PC-9 (cell line): Measurements from ENCODE around the gene NRM. TPM values are rescaled to one million over a fixed set of nuclear protein-coding genes. Genes with fewer than 3 reads are reported as not detected.

ENCODE experiments used
- BruUV-seq: library from RNA; stranded (reverse); fragments of 400-500 nt; replicated peaks from 2 replicates; lab custom pipeline; 2021; lab: Mats Ljungman, UMichigan
- CTCF ChIA-PET: fragments of 300-600 bp; sonication (Branson Sonifier 250); formaldehyde crosslinking; loops from one replicate; lab custom pipeline; 2022; ENCODE audit warnings: antibody characterized with exemption; lab: Charles Lee
- POLR2A ChIA-PET: fragments of 300-600 bp; sonication (Branson Sonifier 250); formaldehyde crosslinking; loops from one replicate; lab custom pipeline; 2022; ENCODE audit warnings: antibody characterized with exemption; ENCODE audit not compliant: unreplicated experiment; lab: Charles Lee
- DNase-seq, 2 experiments: peaks; one replicate each; pipeline versions ENCODE4 v3.0.0 to v3.0.0-alpha.2; 2015 to 2022; ENCODE audit warnings: mixed read lengths in 1 of 2
- H2AFZ ChIP-seq: fragments of 200-600 bp; sonication (generic); 2 replicates; pipeline ENCODE4 v1.8.1; 2017; ENCODE audit warnings: antibody characterized with exemption
- H3F3A ChIP-seq: fragments of 200-600 bp; sonication (generic); 2 replicates; pipeline ENCODE4 v1.8.1; 2017; ENCODE audit warnings: antibody characterized with exemption, mild to moderate bottlenecking, low read depth; ENCODE audit not compliant: insufficient read depth
- H3K27ac ChIP-seq: fragments of 200-600 bp; sonication (generic); 2 replicates; pipeline ENCODE4 v1.6.1; 2016; ENCODE audit warnings: mixed run types
- H3K27me3 ChIP-seq: fragments of 200-600 bp; sonication (generic); 2 replicates; pipeline ENCODE4 v1.6.1; 2016; ENCODE audit warnings: low read depth, mixed run types; ENCODE audit not compliant: insufficient read depth
- H3K36me3 ChIP-seq: fragments of 200-600 bp; sonication (generic); 2 replicates; pipeline ENCODE4 v1.6.1; 2016; ENCODE audit warnings: low read depth, mixed run types
- H3K4me1 ChIP-seq: fragments of 200-600 bp; sonication (generic); replicated peaks from 2 replicates; pipeline ENCODE4 v1.6.1; 2016; ENCODE audit warnings: mixed run types; ENCODE audit not compliant: insufficient read depth
- H3K4me2 ChIP-seq: fragments of 200-600 bp; sonication (generic); 2 replicates; pipeline ENCODE4 v1.6.1; 2017; ENCODE audit warnings: mixed run types
- H3K4me3 ChIP-seq: fragments of 200-600 bp; sonication (generic); 2 replicates; pipeline ENCODE4 v1.6.1; 2016; ENCODE audit warnings: mixed run types
- H3K79me2 ChIP-seq: fragments of 200-600 bp; sonication (generic); 2 replicates; pipeline ENCODE4 v1.6.1; 2017; ENCODE audit warnings: low read depth, mixed run types
- H3K9me2 ChIP-seq: fragments of 200-600 bp; sonication (generic); 2 replicates; pipeline ENCODE4 v1.8.1; 2017; ENCODE audit warnings: mild to moderate bottlenecking; ENCODE audit not compliant: insufficient read depth
- H3K9me3 ChIP-seq: fragments of 200-600 bp; sonication (generic); 2 replicates; pipeline ENCODE4 v1.8.1; 2016; ENCODE audit warnings: low read depth; ENCODE audit not compliant: insufficient read depth
- H4K20me1 ChIP-seq: fragments of 200-600 bp; sonication (generic); 2 replicates; pipeline ENCODE4 v1.8.1; 2017; ENCODE audit not compliant: insufficient read depth
- EZH2 ChIP-seq: fragments of 200-600 bp; sonication (generic); IDR thresholded peaks from 2 replicates; pipeline ENCODE4 v1.8.0; 2017; ENCODE audit warnings: antibody characterized with exemption, low read depth
- intact Hi-C: fragments of 100-400 bp; cut with micrococcal nuclease; formaldehyde crosslinking; loops from one replicate; pipeline ENCODE4 v1.10.0; 2022; ENCODE audit not compliant: unreplicated experiment
- total RNA-seq: library from RNA; stranded (reverse); gene quantifications from 2 replicates; pipeline ENCODE4 v1.2.3, GENCODE V29; 2021
- TF ChIP-seq, protein P1 (sequence below): fragments of 200-600 bp; sonication (generic); conservative IDR thresholded peaks from 2 replicates; pipeline ENCODE4 v1.6.1; 2017; ENCODE audit warnings: mixed run types, antibody characterized with exemption, mild to moderate bottlenecking, moderate library complexity

The NRM gene
- total RNA-seq, 1 experiment from 2014 or later, result 38.3 TPM

DNA sequence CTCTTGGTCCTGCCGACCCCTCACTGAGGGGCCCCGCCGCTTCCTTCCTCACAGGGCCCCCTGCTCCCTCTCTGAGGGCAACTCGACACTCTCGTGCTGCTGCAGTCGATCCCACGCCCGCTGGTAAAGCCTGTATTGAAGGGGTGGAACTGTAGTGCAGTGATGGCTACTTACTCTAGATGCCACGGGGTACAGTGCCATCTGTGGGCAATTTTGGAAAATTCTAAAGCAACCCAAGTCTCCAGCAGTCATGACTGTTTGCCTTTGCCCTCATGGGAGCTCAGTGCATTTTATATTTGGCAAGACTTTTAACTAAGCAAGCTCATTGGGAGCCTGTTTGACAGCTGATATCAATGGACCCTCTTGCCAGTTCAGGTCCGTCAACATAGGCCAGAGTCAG, 50.3 kb downstream of the NRM start:
- Histone ChIP-seq H3K9me3 (no peaks in the 10 kb centered on the region), H3K4me3 (no peak overlapping the region), H2AFZ (no peak overlapping the region), H3K9me2 (no peaks in the 10 kb centered on the region), H3K27me3 (no peaks in the 10 kb centered on the region), H3K79me2 (no peaks in the 10 kb centered on the region), H4K20me1 (no peaks in the 10 kb centered on the region; the same call in 1 of the 2 replicates), H3K36me3 (peaks cover 4% of the 10 kb centered on the region; the same call in 1 of the 2 replicates), H3K4me1 (no peaks in the 10 kb centered on the region), H3K4me2 (no peak overlapping the region), H3F3A (peaks cover 4% of the 10 kb centered on the region), H3K27ac (no peak overlapping the region)
- intact Hi-C loops, result no loop called here
- TF ChIP-seq, protein P1, sequence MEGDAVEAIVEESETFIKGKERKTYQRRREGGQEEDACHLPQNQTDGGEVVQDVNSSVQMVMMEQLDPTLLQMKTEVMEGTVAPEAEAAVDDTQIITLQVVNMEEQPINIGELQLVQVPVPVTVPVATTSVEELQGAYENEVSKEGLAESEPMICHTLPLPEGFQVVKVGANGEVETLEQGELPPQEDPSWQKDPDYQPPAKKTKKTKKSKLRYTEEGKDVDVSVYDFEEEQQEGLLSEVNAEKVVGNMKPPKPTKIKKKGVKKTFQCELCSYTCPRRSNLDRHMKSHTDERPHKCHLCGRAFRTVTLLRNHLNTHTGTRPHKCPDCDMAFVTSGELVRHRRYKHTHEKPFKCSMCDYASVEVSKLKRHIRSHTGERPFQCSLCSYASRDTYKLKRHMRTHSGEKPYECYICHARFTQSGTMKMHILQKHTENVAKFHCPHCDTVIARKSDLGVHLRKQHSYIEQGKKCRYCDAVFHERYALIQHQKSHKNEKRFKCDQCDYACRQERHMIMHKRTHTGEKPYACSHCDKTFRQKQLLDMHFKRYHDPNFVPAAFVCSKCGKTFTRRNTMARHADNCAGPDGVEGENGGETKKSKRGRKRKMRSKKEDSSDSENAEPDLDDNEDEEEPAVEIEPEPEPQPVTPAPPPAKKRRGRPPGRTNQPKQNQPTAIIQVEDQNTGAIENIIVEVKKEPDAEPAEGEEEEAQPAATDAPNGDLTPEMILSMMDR, result no peak; the same call in 1 of the 2 replicates
- no peak for TF ChIP-seq EZH2
- ChIA-PET CTCF (no interaction called here), POLR2A (interaction anchor here (0.7 kb wide), 1 partner anchor 474 kb away, joined by 7 read pairs; no protein-coding TSS in a partner anchor)
- BruUV-seq, result no TSS peak
- DNase-seq, result no peak

Other genes starting within 250 kb of the NRM start
- 125 and 160 TPM in 2 replicates for gene HLA-E, start 201.5 kb downstream of the NRM start, total RNA-seq
- gene GNL1, start 134.5 kb downstream of the NRM start, total RNA-seq, result 114 and 123 TPM in 2 replicates
- 14.7 and 16.9 TPM in 2 replicates for gene PRR3, start 133.7 kb downstream of the NRM start, total RNA-seq
- gene ABCF1, start 119.5 kb downstream of the NRM start, total RNA-seq, result 64.0 and 73.7 TPM in 2 replicates
- gene PPP1R10, start 73.7 kb downstream of the NRM start, total RNA-seq, result 47.6 and 69.5 TPM in 2 replicates
- 65.2 and 86.8 TPM in 2 replicates for gene MRPS18B, start 73.1 kb downstream of the NRM start, total RNA-seq
- gene ATAT1, start 64.1 kb downstream of the NRM start, total RNA-seq, result 15.1 and 29.4 TPM in 2 replicates
- 21.2 and 33.3 TPM in 2 replicates for gene C6orf136, start 43.9 kb downstream of the NRM start, total RNA-seq
- 42.1 and 43.5 TPM in 2 replicates for gene DHX16, start 18.0 kb downstream of the NRM start, total RNA-seq
- gene PPP1R18, start 4.3 kb downstream of the NRM start, total RNA-seq, result 56.2 and 68.6 TPM in 2 replicates
- 72.9 and 81.6 TPM in 2 replicates for gene MDC1, start 26.3 kb upstream of the NRM start, total RNA-seq
- gene TUBB, start 29.4 kb upstream of the NRM start, total RNA-seq, result 697 and 901 TPM in 2 replicates
- 225 and 234 TPM in 2 replicates for gene FLOT1, start 51.7 kb upstream of the NRM start, total RNA-seq
- gene IER3, start 53.6 kb upstream of the NRM start, total RNA-seq, result 107 and 117 TPM in 2 replicates
- gene DDR1, start 193.5 kb upstream of the NRM start, total RNA-seq, result 267 and 269 TPM in 2 replicates
- 31.3 and 43.9 TPM in 2 replicates for gene GTF2H4, start 217.2 kb upstream of the NRM start, total RNA-seq
- gene VARS2, start 223.3 kb upstream of the NRM start, total RNA-seq, result 59.4 and 60.3 TPM in 2 replicates
- gene SFTA2, start 241.2 kb upstream of the NRM start, total RNA-seq, result 0.72 and 0.75 TPM in 2 replicates
- not detected in 2 replicates for gene MUCL3, start 250.0 kb upstream of the NRM start, total RNA-seq